HK-2 (cell line): ENCODE measurements around the gene PDE4DIP.
"Not testable (repeated sequence)": the region's sequence is repeated elsewhere in the genome, so short reads cannot be mapped to it uniquely, and the experiment has no call there.

Experiments used
- DNase-seq: peaks from one replicate; pipeline ENCODE4 v3.0.0-alpha.2; 2018; ENCODE audit not compliant: unreplicated experiment

PDE4DIP gene

DNA sequence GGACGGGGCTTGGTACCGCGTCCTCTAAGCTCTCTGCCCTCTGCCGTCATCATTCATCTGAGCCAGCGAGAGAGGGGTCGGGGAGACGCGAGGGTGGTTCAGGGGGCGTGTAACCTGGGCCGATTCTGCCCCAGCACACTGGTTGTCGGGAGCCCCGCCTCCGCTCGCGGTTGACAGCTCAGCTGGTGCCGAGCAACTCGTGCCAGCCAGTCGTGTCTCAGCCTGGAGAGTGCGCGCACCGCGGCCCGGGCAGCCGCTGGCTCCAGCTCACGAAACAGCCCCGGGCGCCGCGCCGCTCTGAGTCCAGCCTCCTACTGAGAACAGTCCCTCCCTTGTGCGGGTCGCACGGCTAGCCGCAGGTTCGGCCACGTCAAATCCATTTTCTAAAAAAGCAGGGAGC, at the start of gene PDE4DIP:
TSS of gene PDE4DIP (plus strand) at position 209 of the 400 bp plus-strand sequence. CDS start 347 bp downstream, outside the sequence.
- not testable (repeated sequence) for DNase-seq

DNA sequence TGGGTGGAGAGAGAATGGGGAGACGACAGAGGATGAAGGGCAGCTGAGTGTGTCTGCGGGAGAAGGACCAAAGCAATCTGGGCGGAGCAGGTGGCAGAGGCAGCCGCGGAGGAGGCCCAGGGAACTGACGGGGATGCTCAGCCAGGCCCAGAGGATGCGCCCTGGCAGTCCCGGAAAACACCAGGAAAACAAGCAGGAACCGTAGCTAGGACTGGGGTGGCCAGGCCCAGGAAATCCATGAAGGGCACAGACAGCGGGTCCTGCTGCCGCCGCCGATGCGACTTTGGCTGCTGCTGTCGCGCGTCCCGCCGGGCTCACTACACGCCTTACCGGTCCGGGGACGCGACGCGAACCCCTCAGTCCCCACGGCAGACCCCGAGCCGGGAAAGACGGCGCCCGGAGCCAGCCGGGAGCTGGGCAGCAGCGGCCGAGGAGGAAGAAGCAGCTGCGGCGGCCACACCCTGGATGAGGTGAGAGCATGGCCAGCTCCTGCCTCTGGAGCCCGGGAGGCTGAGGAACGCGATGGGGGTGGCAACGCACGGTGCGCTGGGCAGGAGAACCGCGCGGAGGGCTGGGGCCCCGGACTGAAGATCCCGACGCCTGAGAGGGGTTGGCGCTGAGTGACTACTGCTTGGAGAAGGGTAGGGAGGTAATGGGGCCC, 35.8 kb upstream of the PDE4DIP start:
- not testable (repeated sequence) for DNase-seq

DNA sequence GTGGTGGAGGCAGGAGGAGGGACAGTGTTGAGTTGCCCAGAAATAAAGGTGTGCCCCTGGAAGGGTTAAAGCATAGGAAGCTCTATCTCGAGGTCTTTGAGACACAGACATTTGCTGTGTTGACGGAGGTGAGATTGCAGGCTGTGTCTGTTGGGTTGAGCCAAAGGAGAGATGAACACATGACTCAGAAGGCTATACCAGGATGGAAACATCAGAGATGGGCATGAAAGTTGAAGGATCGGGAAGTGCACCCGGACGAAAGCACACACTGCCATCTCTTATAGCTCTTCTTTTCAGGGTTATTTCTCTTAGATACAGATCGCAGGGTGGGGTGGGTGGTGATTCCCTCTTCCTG, 35.3 kb upstream of the PDE4DIP start:
- not testable (repeated sequence) for DNase-seq

DNA sequence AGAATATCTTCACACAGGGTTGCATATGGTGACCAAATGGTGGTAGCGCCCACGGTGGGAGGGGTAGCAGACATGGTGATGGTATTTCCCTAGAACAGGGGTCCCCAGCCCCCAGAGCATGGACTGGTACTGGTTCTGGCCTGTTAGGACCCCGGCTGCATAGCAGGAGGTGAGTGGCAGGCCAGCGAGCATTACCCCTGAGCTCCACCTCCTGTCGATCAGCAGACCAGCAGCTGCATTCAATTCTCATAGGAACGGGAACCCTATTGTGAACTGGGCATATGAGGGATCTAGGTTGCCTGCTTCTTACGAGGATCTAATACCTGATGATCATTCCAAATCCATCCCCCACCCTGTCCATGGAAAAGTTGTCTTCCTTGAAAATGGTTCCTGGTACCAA, 22.0 kb upstream of the PDE4DIP start:
- DNase-seq, result not testable (repeated sequence)

DNA sequence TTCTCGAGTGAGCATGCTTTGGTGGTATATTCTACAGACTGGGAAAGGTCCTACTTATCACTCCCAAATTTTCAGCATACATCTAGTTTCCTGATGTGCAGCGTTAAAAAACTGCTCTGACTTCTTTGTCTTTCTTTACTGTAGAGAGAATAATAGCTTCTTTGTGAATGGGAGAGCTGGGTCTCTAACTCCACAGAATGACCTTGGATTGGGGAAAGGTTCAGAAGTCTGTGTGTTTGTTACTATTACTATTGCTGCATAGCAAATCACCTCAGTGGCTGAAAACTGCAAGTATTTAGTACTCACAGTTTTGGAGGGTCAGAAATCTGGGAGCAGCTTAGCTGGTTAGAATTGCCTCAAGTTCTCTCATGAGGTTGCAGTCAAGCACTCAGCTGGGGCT, 20.4 kb upstream of the PDE4DIP start:
- not testable (repeated sequence) for DNase-seq

DNA sequence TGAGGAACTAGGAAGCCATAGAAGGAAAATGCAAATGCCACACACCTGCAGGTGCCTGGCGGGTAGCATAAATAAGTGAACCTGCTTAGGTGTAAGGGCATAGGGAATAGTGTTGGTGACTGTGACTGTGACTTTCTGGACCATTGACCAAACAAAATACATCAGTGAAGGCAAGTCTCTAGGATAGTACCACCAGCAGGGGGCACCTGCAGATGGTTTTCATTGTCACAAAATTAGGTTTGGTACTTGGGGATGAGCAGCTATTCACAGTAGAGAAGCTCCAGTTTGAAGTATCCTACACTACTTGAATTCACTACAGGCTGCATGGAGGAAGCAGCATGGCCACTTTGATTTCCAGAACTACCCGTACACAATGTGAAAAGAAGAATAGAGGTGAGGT, 19.2 kb upstream of the PDE4DIP start:
- not testable (repeated sequence) for DNase-seq

DNA sequence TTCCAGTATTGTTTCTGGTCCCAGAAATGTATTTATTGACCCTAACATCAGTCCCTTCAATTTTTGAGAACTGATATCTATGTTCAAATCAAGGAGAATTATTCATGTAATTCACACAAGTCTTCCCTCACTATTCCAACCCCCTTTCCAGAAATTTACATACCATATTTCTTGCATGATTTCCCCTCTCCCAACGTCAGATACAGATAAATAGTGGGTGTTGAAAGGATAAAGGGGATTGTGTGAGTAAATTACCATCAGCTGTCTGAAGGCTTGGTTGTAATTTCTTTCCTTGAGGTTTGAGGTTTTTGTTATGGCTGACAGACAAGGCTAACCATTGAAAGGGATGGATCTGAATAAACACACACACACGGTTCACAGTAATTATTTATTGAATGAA, 15.7 kb upstream of the PDE4DIP start:
- not testable (repeated sequence) for DNase-seq

DNA sequence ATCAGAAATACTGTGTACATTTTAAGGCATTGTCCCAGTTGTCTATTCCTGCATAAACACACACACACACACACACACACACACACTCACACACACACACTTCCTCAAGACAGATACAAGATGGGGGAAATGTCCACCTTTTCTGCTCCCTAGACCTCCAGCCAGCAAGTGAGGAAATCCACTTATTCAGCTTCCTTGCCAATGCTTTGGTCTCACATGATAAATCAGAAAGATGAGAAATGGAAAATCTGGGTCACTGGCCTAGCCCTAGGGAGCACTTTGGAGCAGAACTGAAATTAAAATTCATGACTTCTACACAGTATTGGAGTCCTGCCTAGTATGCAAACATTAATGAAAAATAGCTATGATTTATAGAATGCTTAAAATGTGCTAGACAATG, 15.3 kb upstream of the PDE4DIP start:
- DNase-seq, result not testable (repeated sequence)

DNA sequence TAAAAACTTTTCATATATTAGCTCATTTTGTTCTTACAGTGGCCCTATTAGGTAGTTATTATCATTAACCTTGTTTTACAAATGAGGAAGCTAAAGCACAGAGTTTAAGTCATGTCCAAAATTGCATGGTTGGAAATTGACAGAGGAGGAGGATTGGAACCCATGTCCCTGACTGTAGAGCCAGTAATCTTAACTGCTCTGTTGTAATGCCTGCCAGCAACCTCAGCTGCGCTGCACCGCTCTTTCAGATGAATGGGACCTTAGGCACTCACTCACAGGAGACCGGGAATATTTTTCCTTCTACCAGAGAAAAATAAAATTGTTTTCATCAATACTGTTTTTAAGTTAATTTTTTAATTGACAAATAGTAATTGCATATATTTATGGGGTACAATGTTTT, 14.9 kb upstream of the PDE4DIP start:
- DNase-seq, result not testable (repeated sequence)

DNA sequence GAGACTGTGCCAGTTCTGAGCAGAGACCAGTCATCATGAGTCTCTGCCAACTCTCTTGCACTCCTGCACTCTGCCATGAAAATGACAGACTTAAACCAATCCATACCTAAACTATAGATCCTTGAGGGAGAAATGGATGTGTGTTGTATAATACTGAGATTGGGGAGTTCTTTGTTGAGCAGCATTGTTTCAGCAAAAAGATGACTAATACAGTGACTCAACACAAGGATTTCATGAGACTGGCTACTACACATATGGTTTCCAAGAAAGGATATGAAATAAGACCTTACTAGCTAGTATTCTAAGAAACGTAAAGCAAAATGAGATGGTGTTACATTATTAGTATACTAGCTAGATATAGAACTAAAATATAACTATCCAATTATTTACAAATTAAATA, 3.0 kb upstream of the PDE4DIP start:
- DNase-seq, result not testable (repeated sequence)

DNA sequence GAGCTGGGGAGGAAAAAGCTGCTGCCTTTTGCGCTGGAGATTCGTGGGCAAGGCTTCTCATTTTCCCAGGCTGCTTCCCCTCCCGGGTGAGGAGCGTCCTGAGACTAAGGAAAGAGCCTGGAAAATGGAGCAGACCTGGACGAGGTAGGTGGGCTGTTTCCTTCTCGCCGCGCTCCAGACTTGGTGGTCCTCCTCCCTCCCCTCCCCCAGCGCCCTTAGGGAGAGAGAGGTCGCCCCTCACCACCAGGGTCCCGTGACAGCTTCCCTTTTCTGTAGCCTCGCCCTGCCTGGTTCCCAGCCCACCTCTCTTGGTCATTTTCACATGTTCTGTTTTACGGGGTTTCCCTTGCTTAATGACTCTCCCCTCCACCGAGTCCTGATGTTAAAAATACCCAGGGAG, 423 bp downstream of the PDE4DIP start:
- DNase-seq, result not testable (repeated sequence)

DNA sequence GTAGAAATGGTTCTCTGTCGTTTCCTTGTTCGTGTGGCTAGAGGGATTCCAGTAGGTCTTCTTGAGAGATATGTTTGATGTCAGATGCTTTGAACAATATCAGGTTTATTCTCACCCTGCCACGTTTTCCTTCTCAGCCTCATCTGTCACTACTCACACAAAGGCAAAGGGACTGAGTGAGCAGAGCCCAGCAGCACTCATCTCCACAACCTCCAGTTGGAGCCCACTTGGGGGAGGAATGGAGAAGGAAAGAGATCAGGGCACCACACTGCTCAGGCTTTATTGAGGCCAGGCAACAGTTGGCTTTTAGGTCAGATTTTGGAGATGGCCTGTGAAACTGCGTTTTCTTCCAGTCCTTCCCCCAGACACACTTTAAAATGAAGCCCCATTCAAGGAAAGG, 840 bp downstream of the PDE4DIP start:
- DNase-seq, result not testable (repeated sequence)

DNA sequence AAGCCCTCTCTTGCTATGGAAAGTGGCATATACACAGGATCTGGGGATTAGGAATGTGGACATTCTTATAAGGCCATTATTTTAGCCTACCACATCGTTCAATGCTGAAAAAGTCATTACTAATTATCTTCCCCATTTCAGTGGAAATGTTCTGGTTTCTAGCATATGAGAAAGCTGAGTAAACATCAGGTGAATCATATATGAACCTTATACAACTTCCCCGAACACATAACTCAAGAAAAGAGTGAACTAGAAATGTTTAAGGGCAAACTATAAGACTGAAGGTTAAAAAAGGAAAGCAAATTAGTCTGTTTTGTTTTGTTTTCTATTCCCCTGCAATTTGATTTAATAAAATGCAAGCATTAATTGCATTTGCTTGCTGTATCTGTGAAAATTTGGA, 6.1 kb downstream of the PDE4DIP start:
- DNase-seq, result not testable (repeated sequence)

DNA sequence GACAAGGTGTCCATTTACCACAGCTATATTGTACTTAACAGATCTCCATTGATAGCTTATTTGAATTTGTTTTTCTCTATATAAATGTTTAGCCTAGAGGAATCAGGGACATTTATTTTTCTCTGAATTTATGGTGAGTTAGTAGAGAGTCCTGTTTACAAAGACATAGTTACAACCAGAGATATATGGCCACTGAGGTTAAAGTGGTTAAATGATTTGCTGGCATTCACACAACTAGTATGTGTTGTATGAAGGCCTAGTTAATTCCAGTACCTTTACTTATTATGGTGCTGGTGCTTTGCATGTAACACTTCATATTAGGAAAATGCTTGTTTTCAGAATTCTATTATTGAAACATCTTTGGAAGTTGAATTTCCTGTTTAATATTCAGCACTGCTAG, 6.6 kb downstream of the PDE4DIP start:
- not testable (repeated sequence) for DNase-seq

DNA sequence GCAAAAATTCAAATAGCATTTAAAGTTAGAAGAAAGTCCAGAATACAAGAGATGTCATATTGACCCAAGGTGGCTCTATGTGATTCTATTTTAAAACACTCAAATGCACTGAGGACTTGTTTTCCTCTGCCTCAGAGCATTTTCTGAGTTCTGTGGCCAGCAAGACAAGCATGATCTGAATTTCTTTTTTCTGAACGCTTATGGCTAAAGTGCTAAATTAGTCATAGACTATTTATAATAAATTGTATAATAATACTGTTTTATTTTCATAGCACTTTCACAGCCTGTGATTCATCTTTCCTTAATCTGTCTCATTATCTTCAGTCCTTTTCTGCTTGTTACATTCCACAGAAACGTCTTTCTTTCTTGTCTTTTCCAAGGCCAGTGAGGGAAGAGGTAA, 7.5 kb downstream of the PDE4DIP start:
- not testable (repeated sequence) for DNase-seq

DNA sequence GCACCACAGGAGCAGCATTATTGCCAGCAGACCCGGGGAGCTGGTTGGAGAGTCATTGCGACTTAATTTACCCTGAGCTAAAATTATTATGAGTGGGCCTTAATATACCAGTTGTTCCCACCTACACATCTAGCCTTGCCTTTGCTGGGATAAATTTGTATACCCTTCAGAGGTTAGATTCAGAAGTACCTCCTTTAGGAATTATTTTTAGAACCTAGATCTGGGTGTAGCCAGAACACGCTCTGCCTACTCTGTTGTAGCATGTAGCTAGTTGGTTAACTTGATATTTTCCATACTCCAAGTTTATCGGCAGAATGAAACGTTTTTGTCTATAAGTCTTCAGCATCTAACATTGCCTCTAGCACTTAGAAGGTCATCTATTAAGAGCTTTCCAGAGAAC, 9.1 kb downstream of the PDE4DIP start:
- DNase-seq, result not testable (repeated sequence)

DNA sequence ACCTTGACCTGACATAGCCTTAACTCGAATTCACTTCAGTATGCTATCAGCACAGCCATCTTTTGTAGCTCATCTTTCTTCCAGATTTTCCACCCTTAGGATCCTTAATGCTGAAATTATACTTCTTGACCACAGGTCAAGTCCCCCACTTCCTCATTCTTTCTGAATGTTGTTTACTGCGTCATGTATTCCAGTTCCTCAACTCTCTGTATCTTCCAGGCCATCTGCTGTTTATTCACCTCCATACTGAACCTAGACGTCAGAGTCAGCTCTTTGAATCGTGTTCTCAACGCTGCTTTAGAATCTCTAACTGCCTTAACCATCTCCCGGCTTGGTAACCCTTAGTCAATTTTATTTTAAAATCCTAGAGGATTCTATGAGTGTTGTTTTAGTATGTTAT, 9.8 kb downstream of the PDE4DIP start:
- not testable (repeated sequence) for DNase-seq

DNA sequence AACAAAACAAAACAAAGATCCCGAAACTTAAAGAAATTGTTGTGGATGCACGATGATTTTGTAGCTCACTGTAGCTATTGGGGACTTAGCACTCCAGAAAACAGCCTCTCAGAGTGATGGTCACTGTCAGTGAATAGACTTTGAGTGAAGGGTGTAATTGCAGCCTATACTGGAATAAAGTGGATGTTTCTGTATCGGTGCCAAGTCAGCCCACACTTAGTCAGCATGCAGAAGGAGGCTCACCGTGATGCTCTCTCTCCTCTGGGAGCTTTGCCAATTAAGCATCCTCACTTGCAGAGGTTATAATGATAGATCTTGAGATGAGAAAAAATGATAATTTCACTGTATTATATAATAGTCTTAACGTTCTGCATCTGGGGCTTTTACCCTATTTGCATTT, 11.1 kb downstream of the PDE4DIP start:
- not testable (repeated sequence) for DNase-seq

DNA sequence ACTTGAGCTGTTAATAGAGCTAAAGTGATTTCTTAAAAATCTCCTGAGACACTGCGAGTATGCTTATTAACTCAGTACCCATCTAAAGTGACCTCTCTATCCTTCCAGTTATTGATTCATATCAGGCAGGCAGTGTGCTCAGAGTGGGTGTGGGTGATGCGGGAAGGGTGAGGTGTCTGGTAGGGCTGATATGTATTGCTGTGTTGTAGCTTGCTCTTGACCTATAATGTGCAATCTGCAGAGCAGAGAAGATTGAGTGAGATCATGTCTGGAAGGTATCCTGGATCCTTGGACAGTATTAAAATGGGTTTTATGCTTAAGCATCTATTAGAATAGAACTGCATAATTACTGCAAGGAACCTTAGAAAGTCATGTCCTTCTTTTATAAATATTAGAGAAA, 15.8 kb downstream of the PDE4DIP start:
- not testable (repeated sequence) for DNase-seq

DNA sequence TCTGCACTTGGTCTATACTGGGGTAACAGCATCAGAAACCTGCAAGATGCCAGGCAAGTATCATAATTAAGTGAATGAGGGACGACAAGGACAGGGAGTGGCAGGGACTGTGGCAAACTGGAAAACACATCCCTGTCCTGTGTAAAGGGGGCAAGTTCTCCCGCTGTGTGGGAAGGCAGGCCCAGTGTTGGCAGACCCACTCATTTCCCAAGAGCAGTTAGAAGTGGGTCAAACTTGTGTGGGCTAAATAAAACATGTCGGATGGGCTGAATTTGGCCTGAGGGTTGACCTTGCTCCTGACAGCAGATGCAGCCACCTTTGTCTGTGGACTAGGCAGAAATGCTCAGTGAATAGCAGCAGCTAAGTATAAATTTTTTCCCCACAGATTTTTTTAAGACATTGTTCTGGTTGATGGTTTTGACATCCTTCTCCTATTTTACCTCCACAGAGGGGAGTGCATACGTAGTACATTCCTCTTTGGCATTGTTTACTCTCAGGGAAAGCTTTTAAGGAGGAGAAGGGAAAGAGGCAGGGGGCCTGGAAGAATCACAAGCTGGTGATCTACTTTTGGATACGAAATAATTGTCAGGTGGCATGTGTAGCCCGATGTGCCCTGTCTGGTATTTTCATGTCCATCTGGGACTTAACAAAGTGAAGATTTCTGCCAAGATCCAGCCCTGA, 16.5 kb downstream of the PDE4DIP start:
- not testable (repeated sequence) for DNase-seq

DNA sequence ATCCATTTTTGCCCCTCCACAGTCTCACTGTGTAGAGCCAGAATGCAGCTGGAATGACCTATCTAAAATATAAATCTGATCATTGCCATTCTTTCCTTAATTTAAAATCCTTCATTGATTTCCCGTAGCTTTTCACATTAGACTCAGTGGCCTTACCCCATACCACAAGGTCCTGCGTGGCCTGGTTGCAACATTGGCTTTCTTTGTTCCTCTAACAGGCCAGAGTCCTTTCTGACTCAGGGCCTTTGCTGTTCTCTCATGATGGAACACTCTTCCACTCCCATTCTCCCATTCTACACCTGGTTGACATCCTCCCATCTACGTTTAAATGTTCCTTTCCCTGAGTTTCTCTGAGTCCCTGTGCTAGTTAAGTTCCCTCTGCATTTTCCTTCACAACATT, 18.4 kb downstream of the PDE4DIP start:
- DNase-seq, result not testable (repeated sequence)

DNA sequence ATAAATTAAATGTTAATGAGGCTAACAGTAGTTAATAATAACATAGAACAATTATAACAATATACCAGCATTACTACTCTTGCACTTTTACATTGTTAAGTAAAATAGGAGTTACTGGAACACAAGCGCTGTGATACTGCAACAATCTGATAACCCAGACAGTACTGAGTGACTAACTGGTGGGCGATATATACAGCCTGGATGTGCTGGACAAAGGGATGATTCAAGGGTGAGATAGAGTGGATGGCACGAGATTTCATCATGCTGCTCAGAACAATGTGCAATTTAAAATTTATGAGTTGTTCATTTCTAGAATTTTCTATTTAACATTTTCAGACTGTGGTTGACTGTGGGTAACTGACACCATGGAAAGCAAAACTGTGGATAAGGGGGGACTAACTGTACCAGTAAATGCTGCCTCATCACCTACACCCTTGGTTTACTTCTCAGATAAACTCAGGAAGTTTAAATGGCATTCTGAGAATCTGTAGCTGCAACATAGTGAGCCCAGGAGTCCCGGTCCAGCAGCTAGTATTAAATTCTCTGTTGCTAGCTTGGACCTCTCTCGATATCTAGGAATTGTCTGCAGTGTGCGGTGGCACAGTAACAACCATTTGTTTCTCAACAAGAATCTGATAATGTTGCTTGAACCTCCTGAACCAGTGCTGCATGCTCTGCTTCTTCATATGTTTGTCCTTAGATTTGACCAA, 24.9 kb downstream of the PDE4DIP start:
- DNase-seq, result not testable (repeated sequence)

DNA sequence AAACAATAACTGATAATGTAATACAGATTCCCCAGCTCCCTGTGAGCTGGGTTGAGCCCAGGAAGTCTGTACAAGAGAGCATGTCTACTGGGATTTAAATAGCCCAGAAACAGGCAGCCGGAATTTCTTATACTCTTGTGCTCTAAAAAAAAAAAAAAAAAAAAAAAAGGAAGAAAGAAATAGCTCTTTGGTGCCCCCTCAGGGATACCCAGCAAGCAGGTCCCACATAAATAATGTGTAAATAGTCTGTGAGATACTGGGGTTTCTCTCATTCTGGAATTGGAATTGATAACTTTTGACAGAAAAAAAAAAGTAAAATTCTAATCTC, 25.4 kb downstream of the PDE4DIP start:
- DNase-seq, result not testable (repeated sequence)
